RCC 7860 (cell line): ENCODE measurements around the gene PSMB3.
"Not testable (repeated sequence)": the region's sequence is repeated elsewhere in the genome, so short reads cannot be mapped to it uniquely, and the experiment has no call there.

ENCODE experiments used
- DNase-seq: peaks from one replicate; pipeline ENCODE4 v3.0.0-alpha.2; 2015; ENCODE audit warnings: low spot score
- FAIRE-seq: peaks from 2 replicates; lab custom pipeline; 2012; peaks lifted over from hg19 to GRCh38; lab: Jason Lieb, UNC

Gene PSMB3

GRCh38 chr17:38790148-38790707, 37.7 kb downstream of the PSMB3 start:
- FAIRE-seq, DNase-seq: not testable (repeated sequence)

DNA sequence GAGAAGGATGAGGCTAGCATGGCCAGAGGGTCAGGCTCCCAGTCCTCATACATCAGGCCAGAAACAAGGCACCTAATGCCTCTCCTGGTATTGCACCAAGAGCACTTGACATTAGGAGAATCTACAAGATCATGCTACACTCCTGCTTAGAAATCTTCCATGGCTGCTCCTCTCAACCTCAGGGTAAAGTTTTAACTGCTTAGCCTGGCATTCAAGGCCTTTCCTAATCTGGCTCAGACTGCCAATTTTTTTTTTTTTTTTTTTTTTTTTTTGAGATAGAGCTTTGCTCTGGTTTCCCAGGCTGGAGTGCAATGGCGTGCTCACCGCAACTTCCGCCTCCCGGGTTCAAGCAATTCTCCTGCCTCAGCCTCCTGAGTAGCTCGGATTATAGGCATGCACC, 38.6 kb downstream of the PSMB3 start:
- FAIRE-seq (no peak), DNase-seq (no peak)

DNA sequence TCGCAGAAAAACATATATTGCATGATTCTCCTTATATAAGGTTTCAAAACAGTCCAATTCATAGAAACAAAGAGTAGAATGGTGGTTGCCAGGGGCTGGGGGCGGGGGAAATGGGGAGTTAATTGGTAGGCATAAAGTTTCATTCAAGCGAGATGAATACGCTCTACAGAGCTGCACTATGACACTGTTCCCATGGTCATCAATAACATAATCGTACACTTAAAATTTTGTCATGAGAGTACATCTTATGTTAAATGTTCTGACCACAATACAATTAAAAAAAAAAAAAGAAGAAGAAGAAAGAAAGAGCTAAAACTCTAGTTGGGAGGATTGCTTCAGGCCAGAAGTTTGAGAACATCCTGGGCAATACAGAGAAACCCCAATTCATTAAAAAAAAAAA, 41.7 kb downstream of the PSMB3 start:
- no peak for FAIRE-seq
- DNase-seq, result no peak

GRCh38 chr17:38796451-38797157, 44.1 kb downstream of the PSMB3 start:
- DNase-seq (no peak), FAIRE-seq (no peak)

DNA sequence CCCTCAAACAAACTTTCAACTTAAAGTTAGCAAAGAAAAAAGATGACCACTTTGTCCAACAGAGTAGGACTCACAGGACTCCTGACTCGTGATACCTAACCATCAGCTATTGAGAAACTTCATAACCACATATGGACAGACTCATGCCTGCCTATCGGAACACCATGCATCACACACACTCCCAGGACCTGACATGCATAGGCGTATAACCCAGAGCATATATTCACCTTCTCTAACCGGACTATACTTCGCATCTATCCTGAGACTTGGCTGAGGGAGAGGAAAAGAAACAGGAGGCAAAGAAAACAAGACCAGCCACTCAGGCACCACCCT, 44.6 kb downstream of the PSMB3 start:
- FAIRE-seq (no peak), DNase-seq (no peak)

GRCh38 chr17:38797828-38798227, 45.3 kb downstream of the PSMB3 start:
- FAIRE-seq (no peak), DNase-seq (no peak)

DNA sequence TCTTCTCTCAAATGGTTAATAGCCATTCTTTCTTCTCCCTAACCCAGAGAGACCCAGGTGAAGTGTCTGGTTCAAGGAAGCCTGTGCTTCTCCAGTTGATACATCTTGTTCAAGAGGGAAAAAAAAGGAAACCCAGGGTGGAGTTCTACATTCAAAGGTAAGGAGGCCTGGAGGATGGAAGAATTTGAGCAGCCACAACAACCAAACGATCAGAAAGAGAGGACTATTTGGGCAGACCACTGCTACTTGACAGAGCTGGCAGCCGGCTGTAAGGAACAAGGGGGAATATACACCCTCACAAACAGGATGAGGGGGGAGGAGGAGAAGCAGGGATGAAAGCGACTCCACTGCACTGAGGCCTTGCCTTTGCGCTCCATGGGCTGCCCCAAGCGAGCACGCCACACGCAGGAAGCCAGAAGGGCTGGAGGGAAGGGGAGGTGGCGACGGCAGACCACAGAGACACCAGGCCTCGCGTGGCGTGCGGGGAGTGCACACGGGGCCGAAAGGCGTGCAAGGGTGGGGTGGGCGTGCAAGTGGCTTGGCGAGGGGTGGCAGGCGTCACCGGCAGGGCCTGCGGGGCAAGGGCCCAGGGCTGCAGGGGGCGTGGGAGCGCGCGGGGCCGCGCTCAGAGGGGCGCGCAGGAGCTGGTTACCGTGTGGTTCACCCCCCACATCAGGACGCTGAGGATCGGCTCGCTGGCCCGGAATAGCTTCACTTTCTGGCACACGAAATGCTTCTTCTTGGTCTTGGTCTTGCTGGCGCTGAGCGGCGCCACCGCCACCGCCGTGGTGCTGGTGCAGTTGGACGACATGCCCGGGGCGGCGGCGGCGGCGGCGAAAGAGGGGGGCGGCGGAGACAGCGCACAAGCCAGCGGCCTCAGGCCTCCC, 46.3 kb downstream of the PSMB3 start:
- DNase-seq, result peak; percentile 29
- FAIRE-seq, result no peak

DNA sequence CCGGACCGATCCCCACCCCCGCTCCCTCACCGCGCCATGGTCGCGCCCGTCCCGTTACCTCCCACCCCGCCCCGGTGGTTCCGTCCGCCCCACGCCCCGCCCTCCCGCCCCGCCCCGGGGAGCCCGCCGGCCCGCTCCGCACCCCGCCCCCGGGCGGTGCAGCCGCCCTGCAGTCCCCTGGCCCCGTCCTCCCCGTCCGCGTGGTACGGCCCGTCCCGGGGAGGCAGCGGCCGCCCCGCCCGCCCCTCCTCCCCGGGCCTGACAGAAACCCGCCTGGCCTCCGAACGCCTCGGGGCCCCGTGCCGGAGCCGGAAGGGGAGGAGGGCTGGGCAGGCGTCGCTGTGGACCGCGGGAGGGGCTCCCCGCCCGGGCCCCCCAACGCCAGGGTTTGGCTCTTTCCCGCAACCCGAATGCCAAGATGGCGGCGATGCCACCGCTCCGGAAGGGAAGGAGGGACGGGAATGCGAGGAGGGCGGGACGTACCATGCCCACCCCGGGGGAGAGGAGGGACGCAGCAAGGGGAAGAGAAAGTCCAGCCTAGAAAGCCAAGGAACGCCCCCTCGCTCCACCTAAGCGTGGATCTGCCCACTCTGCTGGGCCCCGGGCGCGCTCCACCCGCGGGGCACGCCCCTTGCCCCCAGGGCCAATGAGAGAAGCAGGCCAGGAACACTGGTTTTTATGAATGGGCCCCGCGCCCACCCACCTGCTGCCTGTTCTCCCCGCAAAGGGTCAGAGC, 47.1 kb downstream of the PSMB3 start, which contains the start of gene PIP4K2B:
TSS of gene PIP4K2B (minus strand) at position 56 of the 736 bp plus-strand sequence. CDS start 132 bp downstream, outside the sequence.
- no peak for FAIRE-seq
- peak; percentile 91 for DNase-seq

DNA sequence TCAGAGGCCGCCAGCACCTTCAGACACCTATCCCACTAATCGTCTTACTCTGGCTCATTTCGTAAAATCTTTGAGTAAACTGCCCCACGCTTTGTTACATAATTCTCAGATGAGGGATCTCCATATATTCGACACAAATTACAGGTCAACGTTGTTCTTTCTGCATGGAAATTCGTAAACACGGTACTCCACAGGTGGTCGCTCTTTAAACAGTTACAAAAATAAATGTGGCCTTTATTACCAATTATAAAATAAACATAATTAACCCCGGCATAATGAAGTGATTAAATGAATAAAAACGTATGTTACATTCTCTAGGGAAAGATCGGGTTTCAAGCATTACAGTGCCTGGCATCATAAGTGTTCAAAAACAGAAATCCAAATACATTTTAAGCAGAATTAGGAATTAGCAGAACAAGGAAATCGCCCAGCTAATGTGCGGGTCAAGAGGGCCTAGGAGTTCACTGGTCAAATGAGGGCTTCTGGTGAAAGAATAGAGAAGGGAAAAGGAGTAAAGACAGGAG, 47.8 kb downstream of the PSMB3 start:
- no peak for DNase-seq
- FAIRE-seq, result no peak

DNA sequence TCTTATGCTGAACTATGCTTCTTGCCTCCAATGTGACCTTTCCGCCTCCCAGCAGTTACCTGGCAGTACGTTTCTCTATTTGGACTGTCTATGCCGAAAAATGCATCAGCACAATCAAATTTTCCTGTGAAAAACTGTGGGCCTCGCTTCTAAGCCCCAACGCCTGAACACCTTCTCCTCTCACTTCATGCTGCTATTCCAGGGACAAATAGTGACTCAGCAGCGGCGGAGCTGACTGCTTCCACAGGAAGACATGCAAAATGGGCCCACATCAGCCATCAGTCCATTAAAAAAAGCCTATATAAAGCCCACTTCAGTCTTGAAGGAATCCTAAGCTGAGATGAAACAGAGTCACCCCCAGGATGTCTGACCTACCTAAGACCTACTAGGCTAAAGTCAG, 57.3 kb downstream of the PSMB3 start:
- FAIRE-seq (no peak), DNase-seq (no peak)
